PC-3 (cell line): ENCODE results near the gene CCDC77. TPM values are rescaled to one million over a fixed set of nuclear protein-coding genes. Genes with fewer than 3 reads are reported as not detected.

Experiments used
- ATAC-seq: fragments of 200-7000 bp; cut with Tn5 transposase; 2 replicates; pipeline ENCODE4 v1.9.1; 2020; ENCODE audit warnings: mild to moderate bottlenecking, moderate library complexity
- BruUV-seq: library from RNA; stranded (reverse); fragments of 400-500 nt; replicated peaks from 2 replicates; lab custom pipeline; 2021; lab: Mats Ljungman, UMichigan
- CTCF ChIA-PET: fragments of 300-600 bp; sonication (Branson Sonifier 250); formaldehyde crosslinking; loops from one replicate; lab custom pipeline; 2022; ENCODE audit warnings: antibody characterized with exemption; lab: Charles Lee
- POLR2A ChIA-PET: fragments of 300-600 bp; sonication (Branson Sonifier 250); formaldehyde crosslinking; loops from one replicate; lab custom pipeline; 2022; ENCODE audit warnings: antibody characterized with exemption; ENCODE audit not compliant: unreplicated experiment; lab: Charles Lee
- DNase-seq: peaks from one replicate; pipeline ENCODE4 v3.0.0-alpha.2; 2015
- H2AFZ ChIP-seq: fragments of 300-600 bp; sonication (generic); 2 replicates; pipeline ENCODE4 v1.6.0; 2016; ENCODE audit warnings: antibody characterized with exemption, low read length
- H3F3A ChIP-seq: fragments of 300-600 bp; sonication (generic); one replicate; pipeline ENCODE4 v1.6.0; 2017; ENCODE audit warnings: antibody characterized with exemption, low read length, control low read depth, mild to moderate bottlenecking; ENCODE audit not compliant: unreplicated experiment
- H3K27ac ChIP-seq: fragments of 300-600 bp; sonication (generic); 2 replicates; pipeline ENCODE4 v1.5.1; 2016; ENCODE audit warnings: mild to moderate bottlenecking, low read length
- H3K27me3 ChIP-seq: fragments of 300-600 bp; sonication (generic); 2 replicates; pipeline ENCODE4 v1.6.1; 2016; ENCODE audit warnings: low read length, mixed read lengths
- H3K36me3 ChIP-seq: fragments of 300-600 bp; sonication (generic); 2 replicates; pipeline ENCODE4 v1.6.1; 2016; ENCODE audit warnings: low read depth, mixed run types, low read length, mixed read lengths
- H3K4me1 ChIP-seq: fragments of 300-600 bp; sonication (generic); 2 replicates; pipeline ENCODE4 v1.5.1; 2016; ENCODE audit warnings: low read length; ENCODE audit not compliant: insufficient read depth
- H3K4me2 ChIP-seq: fragments of 300-600 bp; sonication (generic); 2 replicates; pipeline ENCODE4 v1.6.0; 2016; ENCODE audit warnings: low read length
- H3K4me3 ChIP-seq: fragments of 300-600 bp; sonication (generic); 2 replicates; pipeline ENCODE4 v1.5.1; 2016; ENCODE audit warnings: mild to moderate bottlenecking, low read length, mixed read lengths
- H3K79me2 ChIP-seq: fragments of 300-600 bp; sonication (generic); 2 replicates; pipeline ENCODE4 v1.6.1; 2017; ENCODE audit warnings: low read length, mixed read lengths
- H3K9ac ChIP-seq: fragments of 300-600 bp; sonication (generic); 2 replicates; pipeline ENCODE4 v1.6.0; 2016; ENCODE audit warnings: mild to moderate bottlenecking, low read length
- H3K9me2 ChIP-seq: fragments of 300-600 bp; sonication (generic); replicated peaks from 2 replicates; pipeline ENCODE4 v1.6.1; 2016; ENCODE audit warnings: mixed run types, low read length, mixed read lengths
- H3K9me3 ChIP-seq: fragments of 300-600 bp; sonication (generic); 2 replicates; pipeline ENCODE4 v1.6.1; 2016; ENCODE audit warnings: low read length, mixed read lengths
- H4K20me1 ChIP-seq: fragments of 300-600 bp; sonication (generic); 2 replicates; pipeline ENCODE4 v1.6.1; 2016; ENCODE audit warnings: low read length, mixed read lengths
- EZH2 ChIP-seq: fragments of 300-600 bp; sonication (generic); IDR thresholded peaks from one replicate; pipeline ENCODE4 v1.6.1; 2017; ENCODE audit warnings: antibody characterized with exemption, mild to moderate bottlenecking, low read length; ENCODE audit not compliant: unreplicated experiment
- EZH2phosphoT487 ChIP-seq: fragments of 300-600 bp; sonication (generic); IDR thresholded peaks from 2 replicates; pipeline ENCODE4 v1.6.1; 2018; ENCODE audit warnings: mild to moderate bottlenecking, antibody characterized with exemption, low read length, borderline replicate concordance
- intact Hi-C: fragments of 100-400 bp; cut with micrococcal nuclease; formaldehyde crosslinking; loops from 2 replicates; pipeline ENCODE4 v1.9.0; 2023
- total RNA-seq: library from RNA; depleted of rRNA; stranded (reverse); fragments of >200 nt; gene quantifications from 2 replicates; pipeline ENCODE4 v1.2.3, GENCODE V29; 2014
- TF ChIP-seq, protein P1 (sequence below): fragments of 300-600 bp; sonication (generic); conservative IDR thresholded peaks from 2 replicates; pipeline ENCODE4 v1.5.1; 2017; ENCODE audit warnings: antibody characterized with exemption, low read depth, mild to moderate bottlenecking, low read length

Gene CCDC77
- total RNA-seq, 1 experiment from 2014 or later = 10.5 TPM

DNA sequence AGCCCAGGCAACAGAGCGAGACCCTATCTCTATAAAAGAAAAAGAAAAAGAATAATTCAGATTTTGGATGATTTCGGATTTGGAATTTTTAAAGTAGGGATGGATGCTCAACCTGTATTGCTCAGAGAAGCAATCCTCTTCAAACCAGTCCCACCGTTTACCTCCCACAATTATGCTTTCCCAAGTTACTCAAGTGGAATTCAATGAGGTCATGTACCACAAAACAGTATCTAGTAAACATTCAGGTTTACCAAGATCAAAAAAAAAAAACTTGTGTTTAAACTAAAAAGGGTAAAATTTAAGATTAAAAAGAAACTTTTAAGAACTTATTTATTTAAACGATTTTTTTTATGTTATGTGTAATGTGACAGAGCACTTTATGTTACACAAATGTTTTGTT is 14.8 kb upstream of the CCDC77 start:
- ChIA-PET CTCF (no interaction called here), POLR2A (no interaction called here)
- Histone ChIP-seq H3K9me3 (no peaks in the 10 kb centered on the region), H3K27me3 (no peaks in the 10 kb centered on the region), H3K9ac (peak overlapping the region; percentile 87; the same call in 1 of the 2 replicates), H4K20me1 (peaks cover 27% of the 10 kb centered on the region), H3K4me1 (peaks cover 14% of the 10 kb centered on the region), H3K36me3 (peaks cover 19% of the 10 kb centered on the region), H3K27ac (no peak overlapping the region), H2AFZ (no peak overlapping the region), H3K4me2 (peak overlapping the region; percentile 96), H3K79me2 (peaks cover 49% of the 10 kb centered on the region), H3K4me3 (peak overlapping the region; percentile 93), H3F3A (no peaks in the 10 kb centered on the region), H3K9me2 (no peaks in the 10 kb centered on the region)
- intact Hi-C loops = no loop called here
- ATAC-seq (no peak), DNase-seq (peak; percentile 37)
- no TSS peak for BruUV-seq
- TF ChIP-seq, protein P1, sequence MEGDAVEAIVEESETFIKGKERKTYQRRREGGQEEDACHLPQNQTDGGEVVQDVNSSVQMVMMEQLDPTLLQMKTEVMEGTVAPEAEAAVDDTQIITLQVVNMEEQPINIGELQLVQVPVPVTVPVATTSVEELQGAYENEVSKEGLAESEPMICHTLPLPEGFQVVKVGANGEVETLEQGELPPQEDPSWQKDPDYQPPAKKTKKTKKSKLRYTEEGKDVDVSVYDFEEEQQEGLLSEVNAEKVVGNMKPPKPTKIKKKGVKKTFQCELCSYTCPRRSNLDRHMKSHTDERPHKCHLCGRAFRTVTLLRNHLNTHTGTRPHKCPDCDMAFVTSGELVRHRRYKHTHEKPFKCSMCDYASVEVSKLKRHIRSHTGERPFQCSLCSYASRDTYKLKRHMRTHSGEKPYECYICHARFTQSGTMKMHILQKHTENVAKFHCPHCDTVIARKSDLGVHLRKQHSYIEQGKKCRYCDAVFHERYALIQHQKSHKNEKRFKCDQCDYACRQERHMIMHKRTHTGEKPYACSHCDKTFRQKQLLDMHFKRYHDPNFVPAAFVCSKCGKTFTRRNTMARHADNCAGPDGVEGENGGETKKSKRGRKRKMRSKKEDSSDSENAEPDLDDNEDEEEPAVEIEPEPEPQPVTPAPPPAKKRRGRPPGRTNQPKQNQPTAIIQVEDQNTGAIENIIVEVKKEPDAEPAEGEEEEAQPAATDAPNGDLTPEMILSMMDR = no peak
- TF ChIP-seq EZH2phosphoT487 (no peak), EZH2 (no peak)

DNA sequence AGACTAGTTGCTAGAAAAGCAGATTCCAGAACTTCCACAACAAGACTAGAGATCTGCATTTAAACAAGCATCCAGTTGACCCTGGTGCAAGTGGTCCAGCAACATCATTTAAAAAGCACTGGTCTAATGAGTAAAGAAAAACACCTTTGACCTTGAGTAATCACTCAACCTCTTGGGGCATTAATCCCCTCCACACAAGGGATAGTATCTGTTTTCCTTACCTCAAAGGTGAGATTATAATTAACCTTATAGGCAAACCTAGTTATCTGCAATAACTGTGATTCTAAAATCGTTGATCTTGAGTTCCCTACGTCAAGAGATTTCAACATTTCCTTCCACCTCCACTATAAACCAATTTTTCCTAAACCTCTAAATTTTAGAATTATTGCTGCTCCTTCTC is 13.4 kb upstream of the CCDC77 start:
- no peak for DNase-seq
- H3K4me2 ChIP-seq = peak overlapping the region; percentile 96
- intact Hi-C loops = no loop called here
- H3K4me1 ChIP-seq = peaks cover 14% of the 10 kb centered on the region
- ChIA-PET POLR2A (no interaction called here), CTCF (no interaction called here)
- H4K20me1 ChIP-seq = peaks cover 27% of the 10 kb centered on the region
- no TSS peak for BruUV-seq
- TF ChIP-seq EZH2 (no peak), EZH2phosphoT487 (no peak)
- TF ChIP-seq, protein P1 = no peak
- no peaks in the 10 kb centered on the region for H3K9me3 ChIP-seq
- H3K9me2 ChIP-seq = no peaks in the 10 kb centered on the region
- peak overlapping the region; percentile 93 for H3K4me3 ChIP-seq
- no peak overlapping the region for H3K27ac ChIP-seq
- ATAC-seq = no peak
- peaks cover 49% of the 10 kb centered on the region for H3K79me2 ChIP-seq
- peaks cover 18% of the 10 kb centered on the region for H3K36me3 ChIP-seq
- no peaks in the 10 kb centered on the region for H3K27me3 ChIP-seq
- H3F3A ChIP-seq = no peaks in the 10 kb centered on the region
- no peak overlapping the region; the same call in 1 of the 2 replicates for H2AFZ ChIP-seq
- peak overlapping the region; percentile 87 for H3K9ac ChIP-seq

DNA sequence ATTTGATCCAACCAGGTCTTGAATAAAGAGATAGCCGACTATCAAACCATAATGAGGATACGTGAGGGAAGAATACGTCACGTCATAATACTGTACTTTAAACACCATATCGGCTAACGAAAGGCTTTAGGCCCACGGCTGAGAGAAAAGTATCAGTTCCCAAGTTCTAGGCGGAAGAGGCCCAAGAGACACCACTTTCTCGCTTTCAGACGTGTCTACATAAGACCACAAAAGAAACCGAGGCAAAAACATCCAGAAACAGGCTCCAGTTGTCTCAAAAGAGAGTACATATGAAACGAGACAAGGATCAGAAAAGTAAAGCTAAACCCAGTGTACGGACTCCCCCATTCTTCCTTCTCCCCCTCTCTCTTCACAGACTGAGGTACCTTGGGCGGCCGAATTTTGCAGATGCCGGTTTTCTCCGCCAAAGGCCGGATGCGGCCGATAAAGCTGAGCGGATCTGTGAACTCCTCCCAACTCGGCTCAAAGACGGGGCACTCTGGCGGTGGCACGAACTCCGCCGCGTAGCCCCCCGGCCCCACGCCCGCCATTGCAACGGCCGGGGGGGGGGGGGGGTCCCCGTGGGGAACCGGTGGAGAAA is 12.8 kb upstream of the CCDC77 start:
- intact Hi-C loops = loop anchor here (1.0 kb wide), 1 partner anchor 13 kb away; the partner anchor contains the start of gene CCDC77
- peaks cover 14% of the 10 kb centered on the region for H3K4me1 ChIP-seq
- ChIA-PET POLR2A (interaction anchor here (0.6 kb wide), 3 partner anchors 13 to 51 kb away, joined by 3 to 10 read pairs (median 6); no protein-coding TSS in a partner anchor), CTCF (no interaction called here)
- peak; percentile 23 for ATAC-seq
- no peaks in the 10 kb centered on the region for H3K9me2 ChIP-seq
- peaks cover 15% of the 10 kb centered on the region; the same call in 1 of the 2 replicates for H3K36me3 ChIP-seq
- H3K4me2 ChIP-seq = peak overlapping the region; percentile 96
- no peaks in the 10 kb centered on the region for H3F3A ChIP-seq
- peaks cover 27% of the 10 kb centered on the region for H4K20me1 ChIP-seq
- peak overlapping the region; percentile 85 for H2AFZ ChIP-seq
- DNase-seq = peak; percentile 15
- H3K79me2 ChIP-seq = peaks cover 49% of the 10 kb centered on the region
- H3K9me3 ChIP-seq = no peaks in the 10 kb centered on the region
- TSS peak; percentile 67 for BruUV-seq
- peak overlapping the region; percentile 93 for H3K4me3 ChIP-seq
- H3K27me3 ChIP-seq = no peaks in the 10 kb centered on the region
- H3K27ac ChIP-seq = peak overlapping the region; percentile 81
- peak overlapping the region; percentile 87 for H3K9ac ChIP-seq
- no peak for TF ChIP-seq EZH2
- TF ChIP-seq EZH2phosphoT487 = no peak
- TF ChIP-seq, protein P1 = no peak
